Activated T-helper 1 cell treated with anti-CD3 and anti-CD28 coated beads, Interleukin-12 subunit alpha, Interleukin-12 subunit beta, Interleukin-2, Interleukin-4 antibody, amounts not matched to agents 30 ng/mL and 10 ng/mL and 1 ng/mL, durations not matched to agents 14 hours and 24 hours and 36 hours (primary cell): ENCODE measurements around the gene ZNF317. TPM values are rescaled to one million over a fixed set of nuclear protein-coding genes. Genes with fewer than 3 reads are reported as not detected.
A peak's percentile ranks its signal among the peaks of the same experiment; 100 is the strongest.
"Not testable (repeated sequence)": the region's sequence is repeated elsewhere in the genome, so short reads cannot be mapped to it uniquely, and the experiment has no call there.

Experiments used
- DNase-seq: peaks from one replicate; pipeline ENCODE4 v3.0.0; 2021; ENCODE audit warnings: low spot score
- H3K27ac Mint-ChIP-seq: one replicate; pipeline ENCODE4 v1.8.0; 2021; ENCODE audit warnings: mild to moderate bottlenecking, mixed read lengths
- H3K27me3 Mint-ChIP-seq: one replicate; pipeline ENCODE4 v1.8.0; 2022; ENCODE audit warnings: mild to moderate bottlenecking, moderate library complexity, mixed read lengths; ENCODE audit not compliant: insufficient read depth
- H3K36me3 Mint-ChIP-seq: one replicate; pipeline ENCODE4 v1.8.0; 2021; ENCODE audit warnings: low read depth, mixed read lengths
- H3K4me1 Mint-ChIP-seq: one replicate; pipeline ENCODE4 v1.8.0; 2021; ENCODE audit warnings: low read depth, mixed read lengths
- H3K4me3 Mint-ChIP-seq: one replicate; pipeline ENCODE4 v1.8.0; 2021; ENCODE audit warnings: mild to moderate bottlenecking, moderate library complexity, mixed read lengths
- H3K9me3 Mint-ChIP-seq: one replicate; pipeline ENCODE4 v1.8.0; 2021; ENCODE audit warnings: mixed read lengths
- intact Hi-C: fragments of 100-400 bp; cut with micrococcal nuclease; formaldehyde crosslinking; loops from one replicate; pipeline ENCODE4 v1.15.1; 2024
- total RNA-seq: library from RNA; stranded (reverse); gene quantifications from 2 replicates; pipeline ENCODE4 v1.2.3, GENCODE V29; 2022

Gene ZNF317
- total RNA-seq, 1 donor from 2014 or later = 53.3 TPM

- Mint-ChIP-seq H3K4me3 (no peak overlapping the region), H3K4me1 (no peaks in the 10 kb centered on the region), H3K27ac (no peak overlapping the region), H3K27me3 (no peaks in the 10 kb centered on the region), H3K36me3 (peaks cover 2% of the 10 kb centered on the region), H3K9me3 (peaks cover 63% of the 10 kb centered on the region)
- intact Hi-C loops = no loop called here
- no peak for DNase-seq
These were observed 49.3 kb downstream of the ZNF317 start for GRCh38 chr19:9189535-9189934.

- DNase-seq, H3K36me3 Mint-ChIP-seq, H3K4me3 Mint-ChIP-seq, H3K27me3 Mint-ChIP-seq, intact Hi-C loops, H3K27ac Mint-ChIP-seq, H3K4me1 Mint-ChIP-seq: not testable (repeated sequence)
- peaks cover 16% of the 10 kb centered on the region for H3K9me3 Mint-ChIP-seq
These were observed 57.8 kb downstream of the ZNF317 start for GRCh38 chr19:9198044-9198443.

GRCh38 chr19:9205501-9206113 lies 65.4 kb downstream of the ZNF317 start:
- DNase-seq = peak; percentile 52
- H3K9me3 Mint-ChIP-seq = peaks cover 4% of the 10 kb centered on the region
- H3K27ac Mint-ChIP-seq = no peak overlapping the region
- peak overlapping the region; percentile 37 for H3K4me3 Mint-ChIP-seq
- H3K36me3 Mint-ChIP-seq = no peaks in the 10 kb centered on the region
- H3K27me3 Mint-ChIP-seq = no peaks in the 10 kb centered on the region
- H3K4me1 Mint-ChIP-seq = peaks cover 6% of the 10 kb centered on the region
- intact Hi-C loops = loop anchor here (1.0 to 10.0 kb wide), 6 partner anchors 69 to 591 kb away; partner anchors contain the start of gene ZNF561

Other genes starting within 250 kb of the ZNF317 start
- gene MUC16, start 130.0 kb upstream of the ZNF317 start, total RNA-seq = not detected in 2 replicates
- not detected in 2 replicates for gene OR1M1, start 53.3 kb upstream of the ZNF317 start, total RNA-seq
- gene OR7G2, start 32.9 kb upstream of the ZNF317 start, total RNA-seq = not detected in 2 replicates
- gene OR7G1, start 24.6 kb upstream of the ZNF317 start, total RNA-seq = not detected in 2 replicates
- not detected in 2 replicates for gene OR7G3, start 13.4 kb upstream of the ZNF317 start, total RNA-seq
- 0.44 TPM in 2 replicates for gene OR7D2, start 38.6 kb downstream of the ZNF317 start, total RNA-seq
- gene OR7D4, start 79.2 kb downstream of the ZNF317 start, total RNA-seq = not detected in 2 replicates
- gene OR7E24, start 110.5 kb downstream of the ZNF317 start, total RNA-seq = not detected in 2 replicates
- gene ZNF699, start 169.4 kb downstream of the ZNF317 start, total RNA-seq = 4.7 and 5.0 TPM in 2 replicates
- gene ZNF559, start 183.8 kb downstream of the ZNF317 start, total RNA-seq = 5.0 and 6.4 TPM in 2 replicates
- gene ZNF177, start 222.6 kb downstream of the ZNF317 start, total RNA-seq = 0.18 TPM in 1 of 2 replicates, not detected in the other